Measurements from ENCODE around the gene DMAC2. TPM values are rescaled to one million over a fixed set of nuclear protein-coding genes. Genes with fewer than 3 reads are reported as not detected.

Gene DMAC2
- total and polyA plus RNA-seq, 2 donors (not counting 3 experiments of a cell fraction or from before 2014, with no cell fraction given): 65.4 to 137 TPM

DNA sequence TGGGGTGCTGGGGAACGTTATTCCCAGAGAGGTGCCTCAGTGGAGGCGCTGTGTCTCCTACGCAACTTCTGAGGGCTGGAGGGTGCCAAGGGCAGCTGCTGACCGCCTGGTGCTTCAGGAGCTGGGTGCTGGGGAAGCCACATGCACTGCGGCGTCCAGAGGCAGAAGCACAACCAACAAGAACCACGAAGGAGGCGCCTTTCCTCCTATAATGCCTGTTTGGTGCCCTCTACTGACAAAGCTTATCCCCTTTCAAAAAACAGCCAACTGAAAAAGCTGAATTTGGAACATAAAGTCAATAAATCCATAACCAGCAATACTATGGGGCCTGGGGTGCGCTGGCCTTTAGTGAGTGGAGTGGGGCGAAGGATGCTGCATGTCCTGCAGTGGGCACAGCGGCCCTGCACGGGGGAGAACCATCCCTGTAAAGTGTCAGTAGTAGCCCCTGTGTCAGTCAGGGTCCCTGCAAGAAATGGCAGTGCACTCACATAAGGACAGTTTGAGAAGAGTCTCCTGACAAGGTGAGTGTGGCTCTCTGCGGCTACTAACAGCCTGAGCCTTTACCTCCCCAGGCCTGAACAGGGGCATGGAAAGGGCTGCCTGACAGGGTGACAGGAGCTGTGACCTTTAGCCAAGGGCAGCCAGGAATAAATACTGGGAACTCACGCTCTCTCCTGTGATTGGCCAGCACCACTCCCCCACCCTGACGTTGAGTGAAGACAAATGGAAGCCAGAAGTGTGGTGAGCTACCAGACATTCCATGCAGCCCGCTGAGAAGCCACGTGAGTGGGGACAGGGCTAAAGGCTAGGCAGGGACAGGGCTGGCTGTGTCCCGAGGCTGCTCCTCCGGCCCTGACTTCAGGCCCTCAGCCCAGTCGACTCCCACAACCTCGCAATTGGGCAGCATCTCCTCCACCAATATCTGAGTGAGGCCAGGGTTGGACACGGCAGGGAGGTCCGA, 8.0 kb downstream of the DMAC2 start:
- peaks cover 0 to 12% of the 10 kb centered on the region in 2 experiments for H3K36me3 ChIP-seq (ENCODE audit: control insufficient read depth in 2 of 2, extremely low read depth in 1 of 2, insufficient read depth in 2 of 2, low read length in 2 of 2)
- TSS peak; percentile 43 for BruUV-seq (replicated peaks)
- no peak overlapping the region for H3K27ac ChIP-seq (ENCODE audit: insufficient read depth, low read depth, low read length)
- H3K27me3 ChIP-seq (ENCODE audit: control insufficient read depth in 2 of 2, insufficient read depth in 2 of 2, low read length in 2 of 2): no peaks in the 10 kb centered on the region
- FAIRE-seq (peak; percentile 78), DNase-seq (ENCODE audit: low read depth, low spot score) (peak; percentile 51)
- H4K20me1 ChIP-seq (replicated peaks; ENCODE audit: control insufficient read depth, extremely low read depth, insufficient read depth, low read length): no peaks in the 10 kb centered on the region
- peaks cover 20% of the 10 kb centered on the region for H3K4me1 ChIP-seq (ENCODE audit: control insufficient read depth, extremely low read depth, insufficient read depth, low read length)
- CTCF ChIA-PET: interaction anchor here (0.6 to 2.3 kb wide), 26 partner anchors 8 to 227 kb away, joined by 3 to 22 read pairs (median 4); partner anchors contain the start of genes CCDC97, DMAC2 and TGFB1
- no peak overlapping the region for H2AFZ ChIP-seq (ENCODE audit: low read depth, low read length)
- dilution Hi-C loops (cut with MboI; ENCODE audit: extremely low pct_ligation_motif_present, low sequenced_read_pairs) (no loop called here), intact Hi-C loops (cut with micrococcal nuclease) (loop anchor here (1.0 to 5.0 kb wide), 2 partner anchors 110 to 124 kb away; no protein-coding TSS in a partner anchor)
- no peak overlapping the region for H3K4me3 ChIP-seq (replicated peaks in 1 of 3; ENCODE audit: insufficient read depth in 1 of 3, low read depth in 1 of 3, low read length in 3 of 3)
- TF ChIP-seq, protein P1, sequence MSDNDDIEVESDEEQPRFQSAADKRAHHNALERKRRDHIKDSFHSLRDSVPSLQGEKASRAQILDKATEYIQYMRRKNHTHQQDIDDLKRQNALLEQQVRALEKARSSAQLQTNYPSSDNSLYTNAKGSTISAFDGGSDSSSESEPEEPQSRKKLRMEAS (IDR thresholded peaks at IDR 0.05; ENCODE audit: insufficient read depth, insufficient read length): no peak
- TF ChIP-seq MYC (IDR thresholded peaks at IDR 0.05; ENCODE audit: low read depth, low read length): no peak
- no peak for TF ChIP-seq FOS (IDR thresholded peaks at IDR 0.05; ENCODE audit: borderline replicate concordance, insufficient read depth, low read length)
- TF ChIP-seq POLR2A (IDR thresholded peaks at IDR 0.05; ENCODE audit: low read depth, low read length): no peak
- TF ChIP-seq POLR2AphosphoS5 (IDR thresholded peaks at IDR 0.05; ENCODE audit: insufficient read depth, low read depth, low read length): no peak
- TF ChIP-seq, protein P2, sequence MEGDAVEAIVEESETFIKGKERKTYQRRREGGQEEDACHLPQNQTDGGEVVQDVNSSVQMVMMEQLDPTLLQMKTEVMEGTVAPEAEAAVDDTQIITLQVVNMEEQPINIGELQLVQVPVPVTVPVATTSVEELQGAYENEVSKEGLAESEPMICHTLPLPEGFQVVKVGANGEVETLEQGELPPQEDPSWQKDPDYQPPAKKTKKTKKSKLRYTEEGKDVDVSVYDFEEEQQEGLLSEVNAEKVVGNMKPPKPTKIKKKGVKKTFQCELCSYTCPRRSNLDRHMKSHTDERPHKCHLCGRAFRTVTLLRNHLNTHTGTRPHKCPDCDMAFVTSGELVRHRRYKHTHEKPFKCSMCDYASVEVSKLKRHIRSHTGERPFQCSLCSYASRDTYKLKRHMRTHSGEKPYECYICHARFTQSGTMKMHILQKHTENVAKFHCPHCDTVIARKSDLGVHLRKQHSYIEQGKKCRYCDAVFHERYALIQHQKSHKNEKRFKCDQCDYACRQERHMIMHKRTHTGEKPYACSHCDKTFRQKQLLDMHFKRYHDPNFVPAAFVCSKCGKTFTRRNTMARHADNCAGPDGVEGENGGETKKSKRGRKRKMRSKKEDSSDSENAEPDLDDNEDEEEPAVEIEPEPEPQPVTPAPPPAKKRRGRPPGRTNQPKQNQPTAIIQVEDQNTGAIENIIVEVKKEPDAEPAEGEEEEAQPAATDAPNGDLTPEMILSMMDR (IDR thresholded peaks at IDR 0.05; ENCODE audit: extremely low read depth in 1 of 2, insufficient read depth in 1 of 2, low read depth in 1 of 2, low read length in 2 of 2): peak; percentile 39 to 61
- no peaks in the 10 kb centered on the region for H3K9me3 ChIP-seq (replicated peaks; ENCODE audit: control insufficient read depth, insufficient read depth, low read length)
- H3K9ac ChIP-seq (replicated peaks; ENCODE audit: extremely low read depth, insufficient read depth, low read length): no peak overlapping the region
- POLR2A ChIA-PET: interaction anchor here (0.7 kb wide), 1 partner anchor 33 kb away, joined by 3 read pairs; no protein-coding TSS in a partner anchor
- no peak overlapping the region for H3K4me2 ChIP-seq (ENCODE audit: insufficient read depth, low read length)
- no peaks in the 10 kb centered on the region for H3K79me2 ChIP-seq (ENCODE audit: control insufficient read depth, insufficient read depth, low read length)
- no peaks in the 10 kb centered on the region for H3K9me1 ChIP-seq (replicated peaks; ENCODE audit: control insufficient read depth, extremely low read depth, insufficient read depth, low read length)

Data from endothelial cell of umbilical vein (primary cell).